AG04450 (cell line): ENCODE results near the gene ACOXL. TPM values are rescaled to one million over a fixed set of nuclear protein-coding genes. Genes with fewer than 3 reads are reported as not detected.

Experiments used
- CTCF ChIA-PET: fragments of 300-600, 350-600 bp; formaldehyde crosslinking; extraction: SDS; loops from one replicate; lab custom pipeline; 2022; ENCODE audit warnings: antibody characterized with exemption, inconsistent platforms; lab: Charles Lee
- POLR2A ChIA-PET: fragments of 350-600 bp; formaldehyde crosslinking; extraction: SDS; loops from one replicate; lab custom pipeline; 2021; ENCODE audit warnings: antibody characterized with exemption, inconsistent platforms; lab: Yijun Ruan, JAX
- DNase-seq: peaks from one replicate; pipeline ENCODE4 v3.0.0-alpha.2; 2011; ENCODE audit warnings: low read depth, low spot score
- H3K27ac ChIP-seq: one replicate; pipeline ENCODE4 v1.5.1; 2012; ENCODE audit warnings: low read depth, low read length, control low read depth
- H3K27me3 ChIP-seq: one replicate; pipeline ENCODE4 v1.6.0; 2012; ENCODE audit warnings: low read length; ENCODE audit not compliant: control insufficient read depth, insufficient read depth
- H3K4me3 ChIP-seq: 2 replicates; pipeline ENCODE4 v1.5.1; 2011; ENCODE audit warnings: mild to moderate bottlenecking, low read depth, low read length, control low read depth
- H3K9me3 ChIP-seq: 2 replicates; pipeline ENCODE4 v1.5.1; 2012; ENCODE audit warnings: low read length; ENCODE audit not compliant: control insufficient read depth, insufficient read depth
- polyA plus RNA-seq: library from polyadenylated mRNA; depleted of rRNA; stranded (reverse); fragments of >200 nt; gene quantifications from 2 replicates; pipeline ENCODE4 v1.2.3, GENCODE V29; 2011
- TF ChIP-seq, protein P1 (sequence below): IDR thresholded peaks from 2 replicates; pipeline ENCODE4 v1.5.1; 2011; ENCODE audit warnings: low read depth, low read length, control low read depth, inconsistent platforms

Gene ACOXL
- polyA plus RNA-seq, 1 experiment, result not detected

DNA sequence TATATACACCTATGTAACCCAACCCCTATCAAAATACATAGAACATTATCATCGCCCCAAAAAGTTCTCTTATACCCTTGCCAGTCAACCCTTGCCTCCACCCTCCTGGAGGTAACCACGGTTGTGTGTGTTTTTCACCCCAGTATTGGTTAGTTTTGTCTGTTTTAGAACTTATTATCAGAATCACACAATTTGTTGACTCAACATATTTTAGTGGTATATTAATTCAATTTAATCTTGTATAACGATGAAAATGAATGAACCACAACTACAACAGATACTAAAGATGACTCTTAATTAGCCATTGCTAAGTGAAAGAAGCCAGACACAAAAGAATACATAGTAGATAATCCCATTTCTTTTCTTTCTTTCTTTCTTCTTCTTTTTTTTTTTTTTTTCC, 19.3 kb downstream of the ACOXL start:
- ChIA-PET CTCF (no interaction called here), POLR2A (no interaction called here)
- peaks cover 21% of the 10 kb centered on the region for H3K27me3 ChIP-seq
- no peaks in the 10 kb centered on the region for H3K9me3 ChIP-seq
- no peak overlapping the region for H3K4me3 ChIP-seq
- TF ChIP-seq, protein P1, sequence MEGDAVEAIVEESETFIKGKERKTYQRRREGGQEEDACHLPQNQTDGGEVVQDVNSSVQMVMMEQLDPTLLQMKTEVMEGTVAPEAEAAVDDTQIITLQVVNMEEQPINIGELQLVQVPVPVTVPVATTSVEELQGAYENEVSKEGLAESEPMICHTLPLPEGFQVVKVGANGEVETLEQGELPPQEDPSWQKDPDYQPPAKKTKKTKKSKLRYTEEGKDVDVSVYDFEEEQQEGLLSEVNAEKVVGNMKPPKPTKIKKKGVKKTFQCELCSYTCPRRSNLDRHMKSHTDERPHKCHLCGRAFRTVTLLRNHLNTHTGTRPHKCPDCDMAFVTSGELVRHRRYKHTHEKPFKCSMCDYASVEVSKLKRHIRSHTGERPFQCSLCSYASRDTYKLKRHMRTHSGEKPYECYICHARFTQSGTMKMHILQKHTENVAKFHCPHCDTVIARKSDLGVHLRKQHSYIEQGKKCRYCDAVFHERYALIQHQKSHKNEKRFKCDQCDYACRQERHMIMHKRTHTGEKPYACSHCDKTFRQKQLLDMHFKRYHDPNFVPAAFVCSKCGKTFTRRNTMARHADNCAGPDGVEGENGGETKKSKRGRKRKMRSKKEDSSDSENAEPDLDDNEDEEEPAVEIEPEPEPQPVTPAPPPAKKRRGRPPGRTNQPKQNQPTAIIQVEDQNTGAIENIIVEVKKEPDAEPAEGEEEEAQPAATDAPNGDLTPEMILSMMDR, result no peak
- DNase-seq, result no peak
- H3K27ac ChIP-seq, result no peak overlapping the region

DNA sequence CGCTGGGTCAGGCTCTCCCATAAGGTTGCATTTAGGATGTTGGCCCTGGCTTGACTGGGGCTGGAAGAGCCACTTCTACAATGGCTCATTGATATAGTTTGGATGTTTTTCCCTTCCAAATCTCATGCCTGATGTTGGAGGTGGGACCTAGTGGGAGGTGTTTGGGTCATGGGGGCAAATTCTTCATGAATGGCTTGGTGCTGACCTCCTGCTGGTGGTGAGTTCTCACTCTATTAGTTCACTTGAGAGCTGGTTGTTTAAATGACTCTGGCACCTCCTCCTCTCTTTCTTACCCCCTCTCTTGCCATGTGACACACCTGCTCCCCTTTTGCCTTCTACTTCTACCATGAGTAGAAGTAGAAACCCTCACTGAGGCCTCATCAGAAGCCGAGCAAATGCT, 20.5 kb downstream of the ACOXL start:
- Histone ChIP-seq H3K27me3 (peaks cover 15% of the 10 kb centered on the region), H3K27ac (no peak overlapping the region), H3K9me3 (no peaks in the 10 kb centered on the region), H3K4me3 (no peak overlapping the region)
- no peak for DNase-seq
- CTCF ChIA-PET, result no interaction called here
- TF ChIP-seq, protein P1, result no peak
- POLR2A ChIA-PET, result no interaction called here

DNA sequence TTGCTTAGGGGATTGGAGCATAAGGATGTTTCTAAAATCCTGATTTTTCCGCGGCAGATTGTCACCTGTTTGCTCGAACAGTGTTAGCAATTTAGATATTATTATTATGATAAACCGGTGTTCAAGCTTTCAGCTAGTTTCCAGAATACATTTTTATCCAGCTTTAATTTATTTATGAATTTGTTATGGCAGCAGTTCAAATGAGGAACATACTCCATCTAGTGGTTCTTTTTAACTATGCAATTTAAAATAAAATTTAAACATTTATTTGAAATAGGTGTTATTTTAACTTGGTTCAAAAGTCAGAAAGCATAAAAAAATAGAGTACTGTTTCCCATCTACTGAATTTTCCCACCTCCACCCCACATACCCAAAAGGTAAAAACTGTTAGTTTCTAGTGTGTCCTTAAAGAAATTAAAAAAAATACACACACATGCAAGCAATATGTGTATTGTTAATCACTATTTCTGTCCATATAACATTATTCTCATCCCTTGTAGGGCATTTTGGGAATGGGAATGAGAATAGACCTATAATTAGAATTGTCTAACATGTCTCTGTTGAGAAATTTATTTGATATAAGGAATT, 23.2 kb downstream of the ACOXL start:
- DNase-seq, result no peak
- H3K9me3 ChIP-seq, result no peaks in the 10 kb centered on the region
- H3K27me3 ChIP-seq, result peaks cover 7% of the 10 kb centered on the region
- no peak overlapping the region for H3K4me3 ChIP-seq
- TF ChIP-seq, protein P1, result peak; percentile 60
- ChIA-PET CTCF (interaction anchor here (0.6 to 1.4 kb wide), 18 partner anchors 8 to 242 kb away, joined by 3 to 14 read pairs (median 4); partner anchors contain the start of gene BUB1), POLR2A (no interaction called here)
- no peak overlapping the region for H3K27ac ChIP-seq

DNA sequence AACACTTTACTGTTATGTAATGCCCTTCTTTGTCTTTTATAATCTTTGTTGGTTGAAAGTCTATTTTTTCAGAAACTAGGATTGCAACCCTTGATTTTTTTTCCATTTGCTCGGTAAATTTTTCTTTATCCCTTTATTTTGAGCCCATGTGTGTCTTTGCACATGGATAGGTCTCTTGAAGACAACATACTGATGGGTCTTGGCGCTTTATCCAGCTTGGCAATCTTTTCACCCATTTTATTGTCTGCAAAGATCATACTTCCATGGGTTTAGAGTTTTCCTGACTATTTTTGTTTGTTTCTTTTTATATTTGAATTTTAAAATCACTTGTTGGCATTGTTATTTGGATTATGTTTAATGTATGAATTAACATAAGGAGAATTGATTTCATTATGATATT, 27.0 kb downstream of the ACOXL start:
- TF ChIP-seq, protein P1, result no peak
- CTCF ChIA-PET, result no interaction called here
- Histone ChIP-seq H3K27ac (no peak overlapping the region), H3K9me3 (no peaks in the 10 kb centered on the region), H3K4me3 (no peak overlapping the region), H3K27me3 (peaks cover 7% of the 10 kb centered on the region)
- DNase-seq, result no peak
- POLR2A ChIA-PET, result no interaction called here

DNA sequence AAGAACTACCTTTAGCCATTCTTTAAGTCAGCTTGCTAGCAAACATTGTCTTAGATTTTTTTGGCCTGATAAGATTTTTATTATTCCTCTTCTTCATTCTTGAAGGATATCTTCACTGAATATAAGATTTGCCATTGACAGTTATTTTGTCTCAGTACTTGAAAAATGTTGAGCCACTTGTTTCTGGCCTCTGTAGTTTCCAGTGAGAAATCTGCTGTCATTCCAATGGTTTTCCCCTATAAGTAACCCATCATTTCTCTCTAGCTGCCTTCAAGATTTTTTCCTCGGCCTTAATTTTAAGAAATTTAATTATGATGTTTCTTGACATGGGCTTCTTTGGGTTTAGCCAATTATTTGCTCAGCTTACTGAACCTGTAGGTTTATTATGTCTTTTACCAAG, 32.6 kb downstream of the ACOXL start:
- no peak for DNase-seq
- no peaks in the 10 kb centered on the region for H3K9me3 ChIP-seq
- H3K27me3 ChIP-seq, result peaks cover 5% of the 10 kb centered on the region
- no peak overlapping the region for H3K4me3 ChIP-seq
- ChIA-PET POLR2A (no interaction called here), CTCF (no interaction called here)
- TF ChIP-seq, protein P1, result no peak
- no peak overlapping the region for H3K27ac ChIP-seq
